ENCODE measurements around the gene TOMT.

TOMT gene

GRCh38 chr11:72079819-72080325, 25.9 kb upstream of the TOMT start:
- ATAC-seq, result peak; percentile 55
- TF ChIP-seq, protein P1, sequence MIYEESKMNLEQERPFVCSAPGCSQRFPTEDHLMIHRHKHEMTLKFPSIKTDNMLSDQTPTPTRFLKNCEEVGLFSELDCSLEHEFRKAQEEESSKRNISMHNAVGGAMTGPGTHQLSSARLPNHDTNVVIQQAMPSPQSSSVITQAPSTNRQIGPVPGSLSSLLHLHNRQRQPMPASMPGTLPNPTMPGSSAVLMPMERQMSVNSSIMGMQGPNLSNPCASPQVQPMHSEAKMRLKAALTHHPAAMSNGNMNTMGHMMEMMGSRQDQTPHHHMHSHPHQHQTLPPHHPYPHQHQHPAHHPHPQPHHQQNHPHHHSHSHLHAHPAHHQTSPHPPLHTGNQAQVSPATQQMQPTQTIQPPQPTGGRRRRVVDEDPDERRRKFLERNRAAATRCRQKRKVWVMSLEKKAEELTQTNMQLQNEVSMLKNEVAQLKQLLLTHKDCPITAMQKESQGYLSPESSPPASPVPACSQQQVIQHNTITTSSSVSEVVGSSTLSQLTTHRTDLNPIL (CRISPR knock-in tag; IDR thresholded peaks at IDR 0.05; ENCODE audit: low read depth), result no peak
- no peak for TF ChIP-seq ZNF565 (CRISPR knock-in tag; conservative IDR thresholded peaks at IDR 0.05; ENCODE audit: low read depth)
- no peak for TF ChIP-seq CSDC2 (CRISPR knock-in tag; IDR thresholded peaks at IDR 0.05)
- TF ChIP-seq ZFP3 (CRISPR knock-in tag; IDR thresholded peaks at IDR 0.05), result no peak
- TF ChIP-seq ISL1 (CRISPR knock-in tag; IDR thresholded peaks at IDR 0.05), result no peak
- TF ChIP-seq POU6F1 (CRISPR knock-in tag; IDR thresholded peaks at IDR 0.05; ENCODE audit: borderline replicate concordance, low read depth), result no peak
- TF ChIP-seq ZFP30 (CRISPR knock-in tag; IDR thresholded peaks at IDR 0.05), result no peak
- TF ChIP-seq, protein P2, sequence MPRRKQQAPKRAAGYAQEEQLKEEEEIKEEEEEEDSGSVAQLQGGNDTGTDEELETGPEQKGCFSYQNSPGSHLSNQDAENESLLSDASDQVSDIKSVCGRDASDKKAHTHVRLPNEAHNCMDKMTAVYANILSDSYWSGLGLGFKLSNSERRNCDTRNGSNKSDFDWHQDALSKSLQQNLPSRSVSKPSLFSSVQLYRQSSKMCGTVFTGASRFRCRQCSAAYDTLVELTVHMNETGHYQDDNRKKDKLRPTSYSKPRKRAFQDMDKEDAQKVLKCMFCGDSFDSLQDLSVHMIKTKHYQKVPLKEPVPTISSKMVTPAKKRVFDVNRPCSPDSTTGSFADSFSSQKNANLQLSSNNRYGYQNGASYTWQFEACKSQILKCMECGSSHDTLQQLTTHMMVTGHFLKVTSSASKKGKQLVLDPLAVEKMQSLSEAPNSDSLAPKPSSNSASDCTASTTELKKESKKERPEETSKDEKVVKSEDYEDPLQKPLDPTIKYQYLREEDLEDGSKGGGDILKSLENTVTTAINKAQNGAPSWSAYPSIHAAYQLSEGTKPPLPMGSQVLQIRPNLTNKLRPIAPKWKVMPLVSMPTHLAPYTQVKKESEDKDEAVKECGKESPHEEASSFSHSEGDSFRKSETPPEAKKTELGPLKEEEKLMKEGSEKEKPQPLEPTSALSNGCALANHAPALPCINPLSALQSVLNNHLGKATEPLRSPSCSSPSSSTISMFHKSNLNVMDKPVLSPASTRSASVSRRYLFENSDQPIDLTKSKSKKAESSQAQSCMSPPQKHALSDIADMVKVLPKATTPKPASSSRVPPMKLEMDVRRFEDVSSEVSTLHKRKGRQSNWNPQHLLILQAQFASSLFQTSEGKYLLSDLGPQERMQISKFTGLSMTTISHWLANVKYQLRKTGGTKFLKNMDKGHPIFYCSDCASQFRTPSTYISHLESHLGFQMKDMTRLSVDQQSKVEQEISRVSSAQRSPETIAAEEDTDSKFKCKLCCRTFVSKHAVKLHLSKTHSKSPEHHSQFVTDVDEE (CRISPR knock-in tag; IDR thresholded peaks at IDR 0.05), result no peak
- TF ChIP-seq, protein P3, sequence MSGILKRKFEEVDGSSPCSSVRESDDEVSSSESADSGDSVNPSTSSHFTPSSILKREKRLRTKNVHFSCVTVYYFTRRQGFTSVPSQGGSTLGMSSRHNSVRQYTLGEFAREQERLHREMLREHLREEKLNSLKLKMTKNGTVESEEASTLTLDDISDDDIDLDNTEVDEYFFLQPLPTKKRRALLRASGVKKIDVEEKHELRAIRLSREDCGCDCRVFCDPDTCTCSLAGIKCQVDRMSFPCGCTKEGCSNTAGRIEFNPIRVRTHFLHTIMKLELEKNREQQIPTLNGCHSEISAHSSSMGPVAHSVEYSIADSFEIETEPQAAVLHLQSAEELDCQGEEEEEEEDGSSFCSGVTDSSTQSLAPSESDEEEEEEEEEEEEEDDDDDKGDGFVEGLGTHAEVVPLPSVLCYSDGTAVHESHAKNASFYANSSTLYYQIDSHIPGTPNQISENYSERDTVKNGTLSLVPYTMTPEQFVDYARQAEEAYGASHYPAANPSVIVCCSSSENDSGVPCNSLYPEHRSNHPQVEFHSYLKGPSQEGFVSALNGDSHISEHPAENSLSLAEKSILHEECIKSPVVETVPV (CRISPR knock-in tag; IDR thresholded peaks at IDR 0.05), result no peak
- TF ChIP-seq ESRRG (CRISPR knock-in tag; IDR thresholded peaks at IDR 0.05), result no peak
- TF ChIP-seq OSR1 (CRISPR knock-in tag; IDR thresholded peaks at IDR 0.05), result no peak
- TF ChIP-seq ZNF8 (CRISPR knock-in tag; IDR thresholded peaks at IDR 0.05), result no peak
- TF ChIP-seq SNAI2 (CRISPR knock-in tag; IDR thresholded peaks at IDR 0.05), result no peak
- TF ChIP-seq GLIS3 (CRISPR knock-in tag; IDR thresholded peaks at IDR 0.05), result no peak
- no peak for TF ChIP-seq BACH2 (CRISPR knock-in tag; IDR thresholded peaks at IDR 0.05; ENCODE audit: borderline replicate concordance)
- no peak for TF ChIP-seq TCF4 (CRISPR knock-in tag; IDR thresholded peaks at IDR 0.05; ENCODE audit: borderline replicate concordance)
- no peak for TF ChIP-seq PATZ1 (CRISPR knock-in tag; IDR thresholded peaks at IDR 0.05; ENCODE audit: borderline replicate concordance)
- no peak for TF ChIP-seq ZC3H10 (CRISPR knock-in tag; IDR thresholded peaks at IDR 0.05)

DNA sequence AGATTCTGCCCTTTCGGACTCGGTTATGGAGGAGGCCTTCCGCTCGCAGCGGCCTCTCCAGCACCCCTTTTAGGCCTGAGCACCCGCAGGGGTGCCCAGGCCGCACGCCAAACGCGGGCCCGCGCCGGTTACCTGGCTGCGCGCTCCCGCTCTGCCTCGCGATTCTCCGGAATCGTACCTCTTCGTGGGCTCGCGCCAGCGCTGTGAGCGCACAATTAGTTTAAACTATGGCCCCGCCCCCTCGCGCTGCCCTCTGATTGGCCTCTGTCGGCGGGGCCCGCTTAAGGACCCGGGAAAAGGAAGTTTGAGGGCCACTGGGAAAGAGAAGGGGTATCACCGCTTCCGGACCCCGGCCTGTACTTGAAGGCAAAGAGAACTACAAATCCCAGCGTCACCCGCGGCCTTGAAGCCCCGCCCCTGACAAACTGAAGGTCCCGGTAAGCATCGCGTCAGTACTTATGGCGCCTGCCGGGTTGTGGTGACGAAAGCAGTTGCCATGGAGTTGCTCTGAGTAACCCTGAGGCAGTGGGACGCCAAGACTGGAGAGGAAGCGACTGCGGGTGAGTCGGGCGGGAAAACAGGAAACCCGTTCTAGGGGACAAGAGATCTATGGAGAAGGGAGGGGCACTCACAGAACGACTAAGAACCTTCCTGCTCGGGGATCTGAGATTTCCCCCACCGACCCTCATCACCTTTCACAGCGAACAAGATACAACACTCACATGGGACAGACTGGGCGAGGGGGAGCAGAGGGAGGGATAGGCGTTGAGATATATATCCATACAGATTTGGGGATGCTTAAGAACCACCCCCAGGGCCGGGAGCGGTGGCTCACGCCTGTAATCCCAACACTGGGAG, 25.2 kb upstream of the TOMT start, which contains the start of the genes LRRC51 and NUMA1:
Gene LRRC51 (plus strand): TSS at position 525 of the 858 bp plus-strand sequence. CDS start 8,234 bp downstream, outside the sequence.
Gene NUMA1 (minus strand): TSS at position 217 of the 858 bp plus-strand sequence. CDS start 44,599 bp downstream, outside the sequence.
- TF ChIP-seq, protein P2 (CRISPR knock-in tag; IDR thresholded peaks at IDR 0.05), result peak; percentile 44; the same call in 1 of the 2 replicates
- TF ChIP-seq PPARA (CRISPR knock-in tag; IDR thresholded peaks at IDR 0.05; ENCODE audit: borderline replicate concordance), result no peak
- ATAC-seq, result peak; percentile 96

Measured in SK-N-SH treated with all-trans-retinoic acid at 6 μM for 48 hours (cell line).